GM23338 (cell line): ENCODE data around the gene HSPA12B. TPM values are rescaled to one million over a fixed set of nuclear protein-coding genes. Genes with fewer than 3 reads are reported as not detected.

Source experiments
- ATAC-seq: fragments of 200-7000 bp; cut with Tn5 transposase; 3 replicates; pipeline ENCODE4 v1.9.1; 2020
- DNase-seq: peaks from one replicate; pipeline ENCODE4 v3.0.0-alpha.2; 2015; ENCODE audit warnings: low spot score
- H2AFZ ChIP-seq: fragments of 200-600 bp; sonication (generic); 2 replicates; pipeline ENCODE4 v1.8.0; 2016; ENCODE audit warnings: antibody characterized with exemption, mild to moderate bottlenecking, moderate library complexity
- H3F3A ChIP-seq: fragments of 200-600 bp; sonication (generic); replicated peaks from 2 replicates; pipeline ENCODE4 v1.8.0; 2017; ENCODE audit warnings: antibody characterized with exemption, mixed run types, low read depth
- H3K27ac ChIP-seq: fragments of 200-600 bp; sonication (generic); 2 replicates; pipeline ENCODE4 v1.6.1; 2016; ENCODE audit warnings: low read depth
- H3K27me3 ChIP-seq: fragments of 200-600 bp; sonication (generic); 2 replicates; pipeline ENCODE4 v1.8.0; 2016; ENCODE audit warnings: mild to moderate bottlenecking, mixed run types, moderate library complexity; ENCODE audit not compliant: insufficient read depth
- H3K36me3 ChIP-seq: fragments of 200-600 bp; sonication (generic); 2 replicates; pipeline ENCODE4 v1.8.0; 2016; ENCODE audit warnings: mild to moderate bottlenecking; ENCODE audit not compliant: insufficient read depth
- H3K4me1 ChIP-seq: fragments of 200-600 bp; sonication (generic); 2 replicates; pipeline ENCODE4 v1.8.0; 2016; ENCODE audit warnings: mild to moderate bottlenecking, moderate library complexity; ENCODE audit not compliant: insufficient read depth
- H3K4me2 ChIP-seq: fragments of 200-600 bp; sonication (generic); 2 replicates; pipeline ENCODE4 v1.7.1; 2017; ENCODE audit warnings: mixed run types
- H3K4me3 ChIP-seq: fragments of 200-600 bp; sonication (generic); 2 replicates; pipeline ENCODE4 v1.6.1; 2016; ENCODE audit warnings: mixed run types
- H3K79me2 ChIP-seq: fragments of 200-600 bp; sonication (generic); replicated peaks from 2 replicates; pipeline ENCODE4 v1.8.0; 2017; ENCODE audit warnings: mild to moderate bottlenecking; ENCODE audit not compliant: insufficient read depth
- H3K9me2 ChIP-seq: fragments of 200-600 bp; sonication (generic); 2 replicates; pipeline ENCODE4 v1.8.0; 2017; ENCODE audit not compliant: insufficient read depth
- H4K20me1 ChIP-seq: fragments of 200-600 bp; sonication (generic); replicated peaks from 2 replicates; pipeline ENCODE4 v1.8.0; 2017; ENCODE audit warnings: mild to moderate bottlenecking; ENCODE audit not compliant: insufficient read depth
- H3K27ac Mint-ChIP-seq: 2 replicates; pipeline ENCODE4 v1.8.0; 2020; ENCODE audit warnings: inconsistent platforms, mild to moderate bottlenecking, moderate library complexity, mixed read lengths
- H3K27me3 Mint-ChIP-seq: 3 replicates; pipeline ENCODE4 v1.8.0; 2022; ENCODE audit warnings: low read depth, mild to moderate bottlenecking, moderate library complexity, mixed read lengths, inconsistent platforms; ENCODE audit not compliant: insufficient read depth, poor library complexity
- H3K36me3 Mint-ChIP-seq: 3 replicates; pipeline ENCODE4 v1.8.0; 2021; ENCODE audit warnings: low read depth, mild to moderate bottlenecking, inconsistent platforms, moderate library complexity, mixed read lengths
- H3K4me1 Mint-ChIP-seq: 3 replicates; pipeline ENCODE4 v1.8.0; 2020; ENCODE audit warnings: mild to moderate bottlenecking, inconsistent platforms, mixed read lengths
- H3K4me3 Mint-ChIP-seq: 3 replicates; pipeline ENCODE4 v1.8.0; 2021; ENCODE audit warnings: moderate library complexity, mild to moderate bottlenecking, inconsistent platforms, mixed read lengths
- H3K9me3 Mint-ChIP-seq: 3 replicates; pipeline ENCODE4 v1.8.0; 2020; ENCODE audit warnings: moderate library complexity, mild to moderate bottlenecking, inconsistent platforms, mixed read lengths
- CREB1 ChIP-seq: fragments of 250-450 bp; sonication (Bioruptor Pico); IDR thresholded peaks from 2 replicates; pipeline ENCODE4 v1.5.0; 2020; ENCODE audit warnings: low read depth, mild to moderate bottlenecking, moderate library complexity
- JUNB ChIP-seq: IDR thresholded peaks from one replicate; pipeline ENCODE4 v1.6.1; 2016; ENCODE audit warnings: antibody characterized with exemption; ENCODE audit not compliant: unreplicated experiment
- NANOG ChIP-seq: IDR thresholded peaks from 2 replicates; pipeline ENCODE4 v1.6.1; 2016; ENCODE audit warnings: antibody characterized with exemption, borderline replicate concordance
- polyA plus RNA-seq: library from polyadenylated mRNA; unstranded; fragments of >200 nt; fragmentation: Nextera tagmentation; extraction: Ambion mirVana; gene quantifications from 2 replicates; pipeline ENCODE4 v1.2.1, GENCODE V29; 2016
- total RNA-seq: library from RNA; depleted of rRNA; stranded (reverse); fragments of >200 nt; shearing (Covaris generic); gene quantifications from 2 replicates; pipeline ENCODE4 v1.2.3, GENCODE V29; 2014
- TF ChIP-seq, protein P1 (sequence below), 2 experiments: fragments of 200-600 bp in 1 of 2; sonication (generic) in 1 of 2; conservative IDR thresholded peaks; 2 replicates each; pipeline versions ENCODE4 v1.5.1 to v1.6.1; 2016 to 2017; ENCODE audit warnings: antibody characterized with exemption in 2 of 2, low read depth in 2 of 2, mild to moderate bottlenecking in 2 of 2, moderate library complexity in 1 of 2
- TF ChIP-seq, protein P2 (sequence below): fragments of 250-450 bp; sonication (Bioruptor Pico); IDR thresholded peaks from 2 replicates; pipeline ENCODE4 v1.5.0; 2020; ENCODE audit warnings: mild to moderate bottlenecking, moderate library complexity

Gene HSPA12B
- total and polyA plus RNA-seq, 2 experiments from 2014 or later, result 2.8 to 6.5 TPM

DNA sequence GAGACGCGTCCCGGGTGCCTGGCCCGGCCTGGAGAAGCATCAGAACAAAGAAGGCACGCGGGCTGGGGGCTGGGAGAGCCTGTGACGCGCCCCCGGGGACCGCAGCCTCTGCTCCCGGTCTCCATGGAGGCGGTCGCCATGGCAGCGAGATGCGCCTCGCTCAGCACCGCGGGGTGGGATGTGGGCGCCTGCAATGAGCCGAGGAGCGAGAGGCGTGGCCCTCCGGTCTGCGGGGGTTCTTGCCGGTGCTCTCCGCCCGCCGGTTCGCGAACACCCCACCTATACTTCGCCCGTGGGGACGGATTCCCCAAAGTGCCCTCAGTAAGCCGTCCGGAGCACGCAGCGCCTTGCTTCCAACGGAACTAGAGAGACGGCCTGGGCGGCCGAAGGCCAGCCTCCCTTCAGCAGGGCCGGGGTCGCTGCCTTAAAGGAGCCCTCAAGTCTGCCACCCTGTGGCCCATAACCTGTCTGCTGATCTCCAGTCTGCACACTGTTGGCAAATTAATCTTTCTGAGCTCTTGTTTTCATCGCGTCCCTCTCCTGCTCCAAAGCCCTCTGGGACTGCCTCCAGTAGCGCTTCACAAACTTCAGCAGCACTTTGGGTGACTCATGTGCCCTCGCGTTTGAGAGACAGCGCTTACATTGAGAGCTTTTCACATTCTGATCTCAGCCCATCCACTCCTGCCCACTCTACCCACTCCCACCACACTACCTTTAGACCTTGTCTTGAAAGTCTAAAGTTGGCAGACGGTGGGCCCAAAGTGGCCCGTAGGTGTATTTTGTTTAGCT is 36.1 kb downstream of the HSPA12B start:
- ATAC-seq, result peak; percentile 74
- Histone ChIP-seq H3K79me2 (peaks cover 18% of the 10 kb centered on the region; the same call in 1 of the 2 replicates), H3K4me1 (peaks cover 13% of the 10 kb centered on the region), H2AFZ (peak overlapping the region; percentile 94), H3K27ac (no peak overlapping the region), H4K20me1 (no peaks in the 10 kb centered on the region; the same call in 1 of the 2 replicates), H3K9me2 (no peaks in the 10 kb centered on the region), H3F3A (0 out of 2 replicates have a peak, but pooled peaks cover 4% of the 10 kb centered on the region), H3K4me3 (peak overlapping the region; percentile 95), H3K27me3 (no peaks in the 10 kb centered on the region), H3K4me2 (peak overlapping the region; percentile 84), H3K36me3 (no peaks in the 10 kb centered on the region)
- peak; percentile 89 for DNase-seq
- H3K36me3 Mint-ChIP-seq, result no peaks in the 10 kb centered on the region; the same call in 2 of the 3 replicates
- no peaks in the 10 kb centered on the region for H3K9me3 Mint-ChIP-seq
- H3K4me1 Mint-ChIP-seq, result peaks cover 16% of the 10 kb centered on the region
- peak overlapping the region; percentile 92 for H3K4me3 Mint-ChIP-seq
- H3K27me3 Mint-ChIP-seq, result peaks cover 12% of the 10 kb centered on the region
- TF ChIP-seq, protein P1, sequence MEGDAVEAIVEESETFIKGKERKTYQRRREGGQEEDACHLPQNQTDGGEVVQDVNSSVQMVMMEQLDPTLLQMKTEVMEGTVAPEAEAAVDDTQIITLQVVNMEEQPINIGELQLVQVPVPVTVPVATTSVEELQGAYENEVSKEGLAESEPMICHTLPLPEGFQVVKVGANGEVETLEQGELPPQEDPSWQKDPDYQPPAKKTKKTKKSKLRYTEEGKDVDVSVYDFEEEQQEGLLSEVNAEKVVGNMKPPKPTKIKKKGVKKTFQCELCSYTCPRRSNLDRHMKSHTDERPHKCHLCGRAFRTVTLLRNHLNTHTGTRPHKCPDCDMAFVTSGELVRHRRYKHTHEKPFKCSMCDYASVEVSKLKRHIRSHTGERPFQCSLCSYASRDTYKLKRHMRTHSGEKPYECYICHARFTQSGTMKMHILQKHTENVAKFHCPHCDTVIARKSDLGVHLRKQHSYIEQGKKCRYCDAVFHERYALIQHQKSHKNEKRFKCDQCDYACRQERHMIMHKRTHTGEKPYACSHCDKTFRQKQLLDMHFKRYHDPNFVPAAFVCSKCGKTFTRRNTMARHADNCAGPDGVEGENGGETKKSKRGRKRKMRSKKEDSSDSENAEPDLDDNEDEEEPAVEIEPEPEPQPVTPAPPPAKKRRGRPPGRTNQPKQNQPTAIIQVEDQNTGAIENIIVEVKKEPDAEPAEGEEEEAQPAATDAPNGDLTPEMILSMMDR (conservative IDR thresholded peaks at IDR 0.05; ENCODE audit: low read depth in 2 of 2), result peak; percentile 59 to 71
- TF ChIP-seq JUNB (no peak), CREB1 (CRISPR knock-in tag) (peak; percentile 33), NANOG (no peak)
- TF ChIP-seq, protein P2, sequence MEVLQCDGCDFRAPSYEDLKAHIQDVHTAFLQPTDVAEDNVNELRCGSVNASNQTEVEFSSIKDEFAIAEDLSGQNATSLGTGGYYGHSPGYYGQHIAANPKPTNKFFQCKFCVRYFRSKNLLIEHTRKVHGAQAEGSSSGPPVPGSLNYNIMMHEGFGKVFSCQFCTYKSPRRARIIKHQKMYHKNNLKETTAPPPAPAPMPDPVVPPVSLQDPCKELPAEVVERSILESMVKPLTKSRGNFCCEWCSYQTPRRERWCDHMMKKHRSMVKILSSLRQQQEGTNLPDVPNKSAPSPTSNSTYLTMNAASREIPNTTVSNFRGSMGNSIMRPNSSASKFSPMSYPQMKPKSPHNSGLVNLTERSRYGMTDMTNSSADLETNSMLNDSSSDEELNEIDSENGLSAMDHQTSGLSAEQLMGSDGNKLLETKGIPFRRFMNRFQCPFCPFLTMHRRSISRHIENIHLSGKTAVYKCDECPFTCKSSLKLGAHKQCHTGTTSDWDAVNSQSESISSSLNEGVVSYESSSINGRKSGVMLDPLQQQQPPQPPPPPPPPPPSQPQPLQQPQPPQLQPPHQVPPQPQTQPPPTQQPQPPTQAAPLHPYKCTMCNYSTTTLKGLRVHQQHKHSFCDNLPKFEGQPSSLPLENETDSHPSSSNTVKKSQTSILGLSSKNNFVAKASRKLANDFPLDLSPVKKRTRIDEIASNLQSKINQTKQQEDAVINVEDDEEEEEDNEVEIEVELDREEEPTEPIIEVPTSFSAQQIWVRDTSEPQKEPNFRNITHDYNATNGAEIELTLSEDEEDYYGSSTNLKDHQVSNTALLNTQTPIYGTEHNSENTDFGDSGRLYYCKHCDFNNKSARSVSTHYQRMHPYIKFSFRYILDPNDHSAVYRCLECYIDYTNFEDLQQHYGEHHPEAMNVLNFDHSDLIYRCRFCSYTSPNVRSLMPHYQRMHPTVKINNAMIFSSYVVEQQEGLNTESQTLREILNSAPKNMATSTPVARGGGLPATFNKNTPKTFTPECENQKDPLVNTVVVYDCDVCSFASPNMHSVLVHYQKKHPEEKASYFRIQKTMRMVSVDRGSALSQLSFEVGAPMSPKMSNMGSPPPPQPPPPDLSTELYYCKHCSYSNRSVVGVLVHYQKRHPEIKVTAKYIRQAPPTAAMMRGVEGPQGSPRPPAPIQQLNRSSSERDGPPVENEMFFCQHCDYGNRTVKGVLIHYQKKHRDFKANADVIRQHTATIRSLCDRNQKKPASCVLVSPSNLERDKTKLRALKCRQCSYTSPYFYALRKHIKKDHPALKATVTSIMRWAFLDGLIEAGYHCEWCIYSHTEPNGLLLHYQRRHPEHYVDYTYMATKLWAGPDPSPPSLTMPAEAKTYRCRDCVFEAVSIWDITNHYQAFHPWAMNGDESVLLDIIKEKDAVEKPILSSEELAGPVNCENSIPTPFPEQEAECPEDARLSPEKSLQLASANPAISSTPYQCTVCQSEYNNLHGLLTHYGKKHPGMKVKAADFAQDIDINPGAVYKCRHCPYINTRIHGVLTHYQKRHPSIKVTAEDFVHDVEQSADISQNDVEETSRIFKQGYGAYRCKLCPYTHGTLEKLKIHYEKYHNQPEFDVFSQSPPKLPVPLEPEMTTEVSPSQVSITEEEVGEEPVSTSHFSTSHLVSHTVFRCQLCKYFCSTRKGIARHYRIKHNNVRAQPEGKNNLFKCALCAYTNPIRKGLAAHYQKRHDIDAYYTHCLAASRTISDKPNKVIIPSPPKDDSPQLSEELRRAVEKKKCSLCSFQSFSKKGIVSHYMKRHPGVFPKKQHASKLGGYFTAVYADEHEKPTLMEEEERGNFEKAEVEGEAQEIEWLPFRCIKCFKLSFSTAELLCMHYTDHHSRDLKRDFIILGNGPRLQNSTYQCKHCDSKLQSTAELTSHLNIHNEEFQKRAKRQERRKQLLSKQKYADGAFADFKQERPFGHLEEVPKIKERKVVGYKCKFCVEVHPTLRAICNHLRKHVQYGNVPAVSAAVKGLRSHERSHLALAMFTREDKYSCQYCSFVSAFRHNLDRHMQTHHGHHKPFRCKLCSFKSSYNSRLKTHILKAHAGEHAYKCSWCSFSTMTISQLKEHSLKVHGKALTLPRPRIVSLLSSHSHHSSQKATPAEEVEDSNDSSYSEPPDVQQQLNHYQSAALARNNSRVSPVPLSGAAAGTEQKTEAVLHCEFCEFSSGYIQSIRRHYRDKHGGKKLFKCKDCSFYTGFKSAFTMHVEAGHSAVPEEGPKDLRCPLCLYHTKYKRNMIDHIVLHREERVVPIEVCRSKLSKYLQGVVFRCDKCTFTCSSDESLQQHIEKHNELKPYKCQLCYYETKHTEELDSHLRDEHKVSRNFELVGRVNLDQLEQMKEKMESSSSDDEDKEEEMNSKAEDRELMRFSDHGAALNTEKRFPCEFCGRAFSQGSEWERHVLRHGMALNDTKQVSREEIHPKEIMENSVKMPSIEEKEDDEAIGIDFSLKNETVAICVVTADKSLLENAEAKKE, result no peak
- H3K27ac Mint-ChIP-seq, result peak overlapping the region; percentile 81
